COLO668 (cell line): Measurements from ENCODE around the gene ZBTB7C.
"Not testable (repeated sequence)": the region's sequence is repeated elsewhere in the genome, so short reads cannot be mapped to it uniquely, and the experiment has no call there.

ENCODE experiments used
- DNase-seq: peaks from one replicate; lab custom pipeline; 2025; ENCODE audit not compliant: unreplicated experiment; lab: John Stamatoyannopoulos, UW

ZBTB7C gene

GRCh38 chr18:48303883-48304282 is 105.3 kb downstream of the ZBTB7C start:
- DNase-seq, result no peak

- no peak for DNase-seq
Observed at GRCh38 chr18:48302736-48303135, 106.4 kb downstream of the ZBTB7C start.

- DNase-seq, result peak; percentile 86
Observed at GRCh38 chr18:48300463-48300961, 108.7 kb downstream of the ZBTB7C start.

- peak; percentile 18 for DNase-seq
Observed at GRCh38 chr18:48297139-48297538, 112.0 kb downstream of the ZBTB7C start.

GRCh38 chr18:48296581-48296980 is 112.6 kb downstream of the ZBTB7C start:
- peak; percentile 37 for DNase-seq

- peak; percentile 74 for DNase-seq
Observed at GRCh38 chr18:48295586-48296311, 113.4 kb downstream of the ZBTB7C start.

- no peak for DNase-seq
Observed at GRCh38 chr18:48294899-48295585, 114.1 kb downstream of the ZBTB7C start.

GRCh38 chr18:48293954-48294898 is 115.0 kb downstream of the ZBTB7C start:
- DNase-seq, result peak; percentile 96

GRCh38 chr18:48292782-48293424 is 116.3 kb downstream of the ZBTB7C start:
- no peak for DNase-seq

GRCh38 chr18:48292229-48292628 is 117.0 kb downstream of the ZBTB7C start:
- DNase-seq, result no peak

- DNase-seq, result no peak
Observed at GRCh38 chr18:48290162-48290926, 118.8 kb downstream of the ZBTB7C start.

GRCh38 chr18:48284743-48285142 is 124.4 kb downstream of the ZBTB7C start:
- DNase-seq, result no peak

GRCh38 chr18:48284011-48284410 is 125.2 kb downstream of the ZBTB7C start:
- not testable (repeated sequence) for DNase-seq

GRCh38 chr18:48281460-48281859 is 127.7 kb downstream of the ZBTB7C start:
- DNase-seq, result not testable (repeated sequence)

- DNase-seq, result no peak
Observed at GRCh38 chr18:48279312-48279711, 129.9 kb downstream of the ZBTB7C start.

- DNase-seq, result no peak
Observed at GRCh38 chr18:48278081-48278480, 131.1 kb downstream of the ZBTB7C start.

GRCh38 chr18:48274301-48274700 is 134.9 kb downstream of the ZBTB7C start:
- no peak for DNase-seq

- no peak for DNase-seq
Observed at GRCh38 chr18:48270929-48271328, 138.3 kb downstream of the ZBTB7C start.

- no peak for DNase-seq
Observed at GRCh38 chr18:48265328-48265727, 143.9 kb downstream of the ZBTB7C start.
